Right lung (tissue), 5 donors: ENCODE data around the gene KLHDC7A. TPM values are rescaled to one million over a fixed set of nuclear protein-coding genes. Genes with fewer than 3 reads are reported as not detected.

Source experiments
- DNase-seq, 2 donors: peaks; one replicate each; pipeline ENCODE4 v3.0.0-alpha.2; 2013
- polyA plus RNA-seq, 5 donors: library from polyadenylated mRNA; unstranded; fragments of 120-200 nt; gene quantifications; one replicate each; pipeline versions ENCODE4 v1.2.1 to v1.2.3, GENCODE V29; 2013; ENCODE audit warnings: inconsistent platforms in 1 of 5, low replicate concordance in 1 of 5; ENCODE audit not compliant: insufficient read length in 5 of 5, insufficient read depth in 1 of 5

The KLHDC7A gene
- polyA plus RNA-seq, 5 donors: 0.30 to 1.4 (median 0.93) TPM

DNA sequence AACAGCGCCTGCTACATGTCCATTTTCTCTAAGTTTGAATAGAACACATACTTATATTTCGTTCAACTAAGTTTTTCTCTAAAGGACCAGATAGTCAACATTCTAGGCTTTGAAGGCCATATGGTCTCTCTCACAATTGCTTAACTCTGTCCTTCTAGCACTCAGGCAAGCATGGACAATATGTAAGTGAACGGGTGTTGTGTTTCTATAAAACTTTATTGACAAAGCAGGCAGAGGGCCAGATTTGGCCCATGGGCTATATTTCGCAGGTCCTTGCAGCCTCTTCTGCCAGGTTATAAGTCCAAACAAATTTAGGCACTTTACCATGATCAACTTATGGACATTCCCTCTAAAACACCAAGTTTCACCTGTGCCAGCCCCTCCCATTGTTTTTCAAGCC, 21.1 kb downstream of the KLHDC7A start:
- no peak for DNase-seq

DNA sequence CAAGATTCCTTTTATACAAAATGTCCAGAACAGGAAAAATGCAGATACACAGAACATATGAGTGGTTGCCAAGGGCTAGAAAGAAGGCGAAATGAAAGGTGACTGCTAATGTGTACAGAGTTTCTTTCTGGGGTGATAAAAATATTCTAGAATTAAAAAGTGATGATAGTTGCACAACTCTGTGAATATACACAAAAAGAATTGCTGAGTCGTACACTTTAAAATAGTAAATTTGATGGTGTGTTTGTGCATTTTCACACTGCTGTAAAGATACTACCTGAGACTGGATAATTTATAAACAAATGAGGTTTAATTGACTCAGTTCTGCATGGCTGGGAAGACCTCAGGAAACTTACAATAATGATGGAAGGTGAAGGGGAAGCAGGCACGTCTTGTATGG, 23.9 kb downstream of the KLHDC7A start:
- no peak for DNase-seq

DNA sequence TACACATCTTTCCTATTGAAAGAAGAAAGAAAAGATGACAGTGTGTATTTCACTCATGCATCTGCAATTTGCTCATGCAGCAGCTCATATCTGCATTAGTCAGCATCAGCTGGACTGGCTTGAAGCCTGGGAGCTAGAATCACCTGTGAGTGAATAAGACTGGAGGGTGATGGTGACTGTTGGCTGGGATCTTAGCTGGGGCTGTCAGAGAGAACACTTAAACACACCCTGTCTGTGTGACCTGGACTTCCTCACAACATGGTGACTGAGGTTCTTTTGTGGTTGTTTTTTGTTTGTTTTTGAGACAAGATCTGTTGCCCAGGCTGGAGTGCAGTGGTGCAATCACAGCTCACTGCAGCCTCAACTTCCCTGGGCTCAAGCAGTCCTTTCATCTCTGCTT, 24.9 kb downstream of the KLHDC7A start:
- DNase-seq: no peak

DNA sequence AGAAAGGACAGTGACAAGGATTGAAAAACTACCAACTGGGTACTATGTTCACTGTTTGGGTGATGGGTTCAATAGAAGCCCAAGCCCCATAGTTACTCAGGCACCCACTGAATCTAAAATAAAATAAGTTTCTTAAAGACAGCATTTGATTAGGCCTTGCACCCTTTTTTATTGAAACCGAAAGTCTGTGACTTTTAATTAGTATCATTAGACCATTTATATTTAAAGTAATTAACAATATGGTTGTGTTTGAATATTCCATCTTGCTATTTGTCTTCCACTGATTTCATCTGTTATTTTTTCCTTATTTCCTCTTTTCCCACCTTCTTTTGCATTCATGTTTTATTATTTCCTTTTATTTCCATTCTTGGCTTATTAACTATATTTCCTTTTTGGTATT, 27.4 kb downstream of the KLHDC7A start:
- DNase-seq: no peak

DNA sequence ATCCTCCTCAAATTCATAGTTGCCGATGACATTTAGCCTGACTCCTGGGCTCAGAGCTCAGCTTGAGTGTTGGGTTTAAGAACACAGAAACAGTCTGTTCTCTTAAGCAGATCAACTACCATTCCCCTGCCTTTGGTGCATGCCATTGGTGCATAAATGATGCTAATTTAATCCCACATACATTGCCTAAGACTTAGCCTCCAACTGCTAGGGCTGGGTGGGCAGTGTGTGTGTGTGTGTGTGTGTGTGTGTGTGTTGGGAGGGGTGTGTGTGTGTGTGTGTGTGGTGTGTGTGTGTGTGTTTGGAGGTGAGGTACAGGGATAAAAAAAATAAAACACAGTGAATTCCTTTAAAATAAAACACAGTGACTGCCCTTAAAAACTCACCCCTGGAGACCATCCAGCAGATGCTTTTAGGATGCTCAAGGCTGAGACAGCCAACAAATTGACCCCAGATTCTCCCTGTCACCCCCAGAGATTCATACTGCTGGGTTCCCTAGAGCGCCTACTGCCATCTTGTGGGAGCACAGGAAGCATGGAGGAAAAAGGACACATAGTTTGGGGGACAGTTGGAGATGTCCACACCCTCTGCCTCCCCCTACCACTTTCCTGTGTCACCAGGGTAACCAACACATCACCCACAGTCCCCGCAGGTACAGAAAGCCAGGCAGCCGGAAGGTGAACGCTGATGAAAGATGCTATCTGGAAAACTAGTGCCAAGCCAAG, 30.6 kb downstream of the KLHDC7A start:
- DNase-seq: no peak

DNA sequence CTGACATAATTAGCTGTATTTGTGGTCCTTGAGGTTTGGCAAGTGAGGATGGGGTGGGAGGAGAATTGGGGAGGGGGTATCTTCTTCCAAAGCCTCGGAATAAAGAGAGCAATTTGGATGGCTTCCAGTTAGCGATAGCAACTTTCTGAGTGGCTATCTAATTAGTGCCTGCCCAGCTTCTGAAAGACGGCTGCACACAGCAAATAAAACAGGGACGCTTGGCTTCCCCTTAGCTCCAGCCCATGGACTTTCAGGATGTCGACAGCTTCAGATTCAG, 31.1 kb downstream of the KLHDC7A start:
- no peak for DNase-seq

DNA sequence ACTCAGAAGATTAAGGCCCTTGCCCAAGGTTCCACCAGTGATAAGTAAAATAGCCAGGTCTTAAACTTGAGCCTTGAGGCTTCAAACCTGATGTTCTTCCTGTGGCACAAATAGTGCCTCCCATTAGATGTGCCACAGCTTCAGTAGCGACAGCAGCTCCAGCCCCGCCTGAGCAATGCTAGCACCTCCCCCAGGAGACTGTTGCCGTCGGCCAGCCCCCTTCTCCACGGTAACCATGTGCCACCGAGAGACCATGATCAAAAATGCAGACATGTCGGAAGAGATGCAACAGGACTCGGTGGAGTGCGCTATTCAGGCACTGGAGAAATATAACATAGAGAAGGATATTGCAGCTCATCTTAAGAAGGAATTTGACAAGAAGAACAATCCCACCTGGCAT, 32.2 kb downstream of the KLHDC7A start:
- DNase-seq: no peak

DNA sequence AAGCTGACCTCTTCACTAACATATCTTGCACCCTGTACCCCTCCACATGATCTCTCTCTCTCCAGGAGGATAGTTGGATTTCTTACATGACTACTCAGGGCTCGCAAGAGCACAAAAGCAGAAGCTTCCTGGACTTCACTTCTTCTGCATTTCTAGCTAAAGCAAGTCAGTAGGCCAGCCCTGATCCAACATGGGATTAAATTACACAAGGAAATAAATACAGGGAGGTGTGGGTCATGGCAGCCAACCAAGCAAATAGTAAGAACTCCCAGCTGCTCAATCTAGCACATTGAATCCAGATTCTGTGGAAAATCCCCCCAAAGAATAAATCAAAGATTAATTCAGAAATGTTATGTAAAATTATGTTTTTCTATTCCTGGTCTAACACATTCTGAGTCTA, 33.3 kb downstream of the KLHDC7A start:
- DNase-seq: peak in 1 of 2 donors; percentile 6

DNA sequence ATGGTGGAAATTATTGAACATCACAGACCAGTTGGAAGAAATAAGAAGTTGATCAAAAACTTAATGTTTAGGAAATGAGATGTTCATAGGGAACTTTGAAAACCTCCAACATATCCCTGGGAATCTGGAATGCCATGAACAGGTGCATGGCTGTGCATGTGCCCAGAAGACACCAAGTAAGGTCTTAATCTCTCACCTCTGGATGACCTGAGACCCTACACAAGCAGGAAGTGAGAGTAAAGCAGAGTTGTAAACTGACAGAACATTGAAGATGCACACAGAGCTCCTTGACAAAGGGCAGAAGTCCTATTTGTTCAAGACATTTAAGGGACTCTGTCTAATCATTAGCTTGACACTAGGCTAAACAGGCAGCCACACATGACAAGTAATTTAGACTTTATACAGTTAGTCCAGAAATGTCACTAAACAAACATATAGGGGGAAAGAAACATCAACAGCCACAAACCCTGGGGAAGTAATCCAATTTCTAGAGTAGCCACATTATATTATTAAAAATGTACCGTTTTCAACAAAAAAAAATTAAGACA, 34.5 kb downstream of the KLHDC7A start:
- DNase-seq: no peak

DNA sequence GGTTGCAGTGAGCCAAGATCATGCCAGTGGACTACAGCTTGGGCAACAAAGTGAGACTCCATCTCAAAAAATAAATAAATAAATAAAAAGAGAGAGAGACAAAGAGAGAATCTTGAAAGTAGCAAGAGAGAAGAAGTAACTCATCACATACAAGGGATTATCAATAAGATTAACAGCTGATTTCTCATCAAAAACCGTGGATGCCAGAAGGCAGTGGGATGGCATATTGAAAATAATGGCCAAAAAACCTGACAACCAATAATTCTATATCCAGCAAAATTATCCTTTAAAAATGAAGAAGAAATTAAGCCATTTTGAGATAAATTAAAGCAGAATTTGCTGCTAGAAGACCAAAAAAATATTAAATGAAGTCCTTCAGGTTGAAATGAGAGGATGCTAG, 35.7 kb downstream of the KLHDC7A start:
- DNase-seq: no peak

DNA sequence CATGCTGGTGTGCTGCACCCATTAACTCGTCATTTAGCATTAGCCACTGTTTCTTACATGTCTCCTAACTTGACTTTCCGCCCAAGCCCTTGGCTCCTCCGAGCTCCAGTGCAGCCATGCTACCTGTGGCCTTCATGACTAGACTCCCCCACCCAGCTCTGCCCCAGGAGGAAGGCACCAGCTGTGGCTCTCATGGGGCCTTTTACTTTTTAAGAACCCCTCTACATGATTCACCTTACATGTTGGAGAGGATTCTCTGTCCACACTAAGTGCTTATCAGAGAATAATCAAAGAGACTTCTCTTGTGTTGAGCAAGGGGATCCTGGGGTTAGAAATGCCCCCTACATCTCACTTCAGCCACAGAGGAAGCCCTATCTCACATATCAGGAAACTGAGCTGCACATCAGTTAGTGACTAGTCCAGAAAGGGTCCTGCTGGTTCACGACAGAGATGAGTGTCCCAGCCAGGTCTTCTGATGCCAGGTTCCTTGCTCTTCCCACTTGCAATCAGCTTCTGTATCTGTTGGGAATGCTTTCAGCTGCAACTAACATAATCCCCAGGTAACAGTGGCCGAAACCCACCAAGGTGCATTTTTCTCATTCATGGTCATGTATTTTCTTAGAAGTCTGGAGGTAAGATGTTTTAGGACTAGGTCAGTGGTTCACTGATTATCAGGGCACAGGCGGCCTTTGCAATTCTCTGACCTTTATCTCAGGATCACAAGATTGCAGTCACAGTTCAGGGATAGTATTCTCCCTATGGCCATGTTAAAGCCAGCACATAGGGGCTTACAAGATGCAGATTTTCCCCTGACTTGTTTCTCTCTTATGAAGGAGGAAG, 45.9 kb downstream of the KLHDC7A start:
- no peak for DNase-seq

DNA sequence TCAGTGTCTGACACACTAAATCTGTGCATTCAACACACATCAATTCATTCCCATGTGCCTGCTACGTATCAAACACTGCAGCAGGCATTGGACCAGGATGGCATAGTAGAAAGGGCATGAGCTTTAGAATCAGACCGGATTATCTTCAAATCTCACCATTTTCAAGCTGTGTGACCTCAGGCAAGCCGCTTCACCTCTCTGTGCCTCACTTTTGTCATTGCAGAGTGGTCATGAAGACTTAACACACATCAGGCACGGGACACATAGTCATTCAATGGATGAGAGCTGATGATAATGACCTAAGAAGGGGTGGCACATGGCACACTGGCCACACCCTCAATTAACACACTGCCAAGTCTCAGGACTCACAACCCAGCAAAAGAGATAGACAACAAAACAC, 46.8 kb downstream of the KLHDC7A start:
- no peak for DNase-seq

DNA sequence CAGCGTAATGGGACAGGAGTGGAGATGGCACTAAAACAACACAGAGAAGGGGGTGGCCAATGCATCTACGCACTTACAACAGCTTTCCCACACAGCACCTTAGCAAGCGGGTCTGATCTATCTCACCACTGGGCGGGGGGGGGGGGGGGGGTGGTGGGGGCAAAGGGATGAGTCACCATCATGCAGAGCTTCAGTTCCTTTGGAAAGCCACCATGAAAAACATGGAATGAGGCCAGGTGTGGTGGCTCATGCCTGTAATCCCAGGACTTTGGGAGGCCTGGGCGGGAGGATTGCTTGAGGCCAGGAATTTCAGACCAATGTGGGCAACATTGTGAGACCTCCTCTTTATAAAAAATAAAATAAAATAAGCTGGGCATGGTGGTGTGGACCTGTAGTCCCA, 47.2 kb downstream of the KLHDC7A start:
- DNase-seq: no peak

DNA sequence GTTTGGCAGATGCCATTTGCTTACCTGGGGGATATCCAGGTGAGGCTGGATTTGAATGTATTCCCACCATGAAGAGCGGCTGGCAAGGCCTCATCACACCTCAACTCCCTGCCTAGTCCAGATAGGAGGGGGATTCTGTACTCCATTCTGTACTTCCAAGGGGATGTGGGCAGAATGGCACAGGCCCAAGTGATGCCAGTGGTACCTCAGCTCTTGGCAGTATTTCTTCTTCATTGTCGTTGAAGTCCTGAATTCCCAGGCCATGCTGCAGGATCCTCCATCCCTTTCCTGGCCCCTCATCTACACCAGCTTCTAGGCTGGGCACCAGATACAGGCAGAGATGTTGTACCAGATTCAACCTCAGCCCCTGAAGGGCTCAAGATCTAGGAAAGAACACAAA, 47.9 kb downstream of the KLHDC7A start:
- no peak for DNase-seq

DNA sequence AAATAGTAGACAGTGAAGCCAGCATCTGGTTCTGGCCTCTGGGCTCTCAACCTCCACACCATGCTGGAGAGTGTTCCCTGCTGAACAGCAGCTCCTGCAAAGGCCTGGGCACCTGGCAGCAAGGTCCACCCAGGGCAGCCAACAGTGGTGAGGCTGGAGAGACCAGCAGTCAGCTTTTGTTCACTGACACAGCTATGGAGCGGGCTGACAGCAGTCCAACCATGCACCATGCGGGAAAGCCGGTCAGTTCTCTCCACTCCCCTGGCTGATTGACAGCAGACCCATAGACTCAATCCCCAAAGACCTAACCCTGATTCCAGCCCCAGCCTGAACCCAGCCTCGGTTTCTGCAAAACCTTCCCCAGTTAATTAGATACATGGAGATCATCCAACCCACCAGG, 49.0 kb downstream of the KLHDC7A start:
- no peak for DNase-seq

DNA sequence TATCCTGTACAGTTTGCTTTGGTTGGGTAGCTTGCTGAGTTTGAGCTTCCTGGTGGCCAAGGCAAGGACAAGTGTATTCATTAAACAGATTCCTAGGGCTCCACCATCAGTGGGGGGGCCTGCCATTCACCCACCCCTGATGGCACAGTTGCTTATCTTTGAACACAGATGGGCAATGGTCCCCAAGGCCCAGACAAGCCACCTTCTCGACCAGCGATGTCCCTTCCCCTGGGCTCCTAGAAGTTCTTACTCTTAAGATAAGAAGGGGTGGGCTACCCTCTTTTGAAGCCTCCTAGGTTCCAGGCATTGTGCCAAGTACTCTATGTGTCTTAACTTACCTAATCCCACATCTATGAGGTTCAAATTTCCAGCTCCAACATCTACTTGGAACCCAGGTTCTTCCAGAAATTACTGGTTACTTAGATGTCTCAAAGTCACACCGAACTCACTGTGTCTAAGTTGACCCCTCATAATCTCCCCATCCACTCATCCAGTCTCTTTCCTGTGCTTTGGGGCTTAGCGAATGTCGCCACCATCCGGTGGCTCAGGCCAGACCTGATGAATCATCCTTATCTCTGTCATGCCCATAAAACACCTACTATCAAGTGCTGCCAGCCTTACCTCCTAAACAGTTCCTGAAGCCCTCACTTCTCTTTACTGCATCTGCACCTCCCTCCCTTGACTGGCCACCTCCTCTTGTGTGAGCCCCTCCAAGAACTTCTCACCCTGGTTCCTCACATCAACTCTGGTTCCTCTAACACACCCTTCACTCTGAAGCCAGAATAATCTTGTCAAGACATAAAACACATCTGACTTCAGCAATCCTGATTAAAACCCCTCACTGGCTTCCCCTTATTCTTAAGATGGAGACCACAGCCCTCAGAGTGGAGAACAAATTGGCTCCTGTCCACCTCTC, 50.1 kb downstream of the KLHDC7A start:
- no peak for DNase-seq

DNA sequence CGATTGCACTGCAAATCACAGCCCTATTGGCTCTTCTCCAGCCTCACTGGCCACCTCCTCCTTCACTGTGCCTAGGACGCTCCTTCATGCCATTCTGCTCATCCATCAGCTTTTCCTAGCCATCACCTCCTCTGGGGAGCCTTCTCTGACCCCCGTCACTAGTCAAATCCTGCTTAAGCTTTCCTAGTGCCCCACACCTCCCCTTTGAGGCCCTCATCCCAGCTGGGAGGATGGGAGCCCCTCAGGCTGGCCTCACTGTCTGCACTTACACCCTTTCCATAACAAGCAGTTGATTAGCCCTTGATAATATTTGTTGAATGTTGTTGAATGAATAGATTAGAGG, 50.7 kb downstream of the KLHDC7A start:
- DNase-seq: no peak

DNA sequence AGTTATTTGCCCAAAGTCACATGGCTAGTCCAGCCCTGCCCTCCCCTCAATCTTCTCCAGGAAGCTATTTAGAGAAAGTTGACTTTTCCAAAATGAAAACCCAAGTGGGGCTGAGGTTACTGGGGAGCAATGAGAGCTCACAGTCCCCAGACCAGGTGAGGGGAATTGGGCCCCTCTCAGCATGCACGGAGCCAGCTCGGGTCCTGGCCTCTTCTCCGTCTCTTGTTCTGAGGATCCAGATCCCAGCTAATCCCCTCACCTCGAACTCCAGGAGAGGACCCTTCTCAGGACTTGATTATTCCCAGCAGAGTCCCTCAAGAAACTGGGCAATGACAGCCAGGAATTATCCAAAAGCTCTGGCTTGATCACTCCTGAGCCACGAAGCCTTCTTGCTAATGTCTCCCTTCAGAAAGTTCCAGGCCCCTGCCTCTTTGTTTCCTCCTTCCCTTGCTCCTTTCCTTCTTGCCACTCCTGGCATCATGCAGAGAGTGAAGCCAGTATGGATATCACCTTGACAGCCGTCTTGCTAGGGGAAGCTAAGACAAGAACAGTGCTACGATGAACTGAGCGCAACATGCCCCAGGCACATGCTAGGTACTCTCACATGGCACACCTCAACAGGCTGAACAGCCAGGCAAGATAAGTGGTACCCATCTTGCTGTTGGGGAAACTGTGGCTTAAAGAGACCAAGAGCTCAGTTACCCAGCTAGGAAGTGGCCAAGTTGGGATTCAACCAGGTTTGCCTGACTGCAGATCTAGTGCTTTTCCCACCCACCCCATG, 51.9 kb downstream of the KLHDC7A start:
- no peak for DNase-seq

DNA sequence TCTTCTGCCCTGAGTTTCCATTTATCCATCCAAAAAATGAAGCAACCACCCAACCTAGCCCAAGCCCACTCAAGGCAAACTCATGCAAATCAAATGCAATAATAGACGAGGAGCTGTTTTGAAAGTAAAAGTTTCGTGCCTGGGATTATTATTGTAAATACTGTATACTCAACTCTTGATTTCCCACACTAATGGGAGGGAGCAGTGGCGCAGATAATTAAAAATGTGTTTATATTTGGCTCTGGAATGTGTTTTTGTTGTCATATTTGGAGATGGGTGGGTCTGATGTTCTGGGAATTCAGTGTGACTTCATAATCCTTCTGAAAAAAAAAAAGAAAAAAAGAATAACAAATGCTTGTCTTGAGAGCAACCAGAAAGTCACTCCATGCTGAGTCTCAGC, 52.5 kb downstream of the KLHDC7A start:
- no peak for DNase-seq

DNA sequence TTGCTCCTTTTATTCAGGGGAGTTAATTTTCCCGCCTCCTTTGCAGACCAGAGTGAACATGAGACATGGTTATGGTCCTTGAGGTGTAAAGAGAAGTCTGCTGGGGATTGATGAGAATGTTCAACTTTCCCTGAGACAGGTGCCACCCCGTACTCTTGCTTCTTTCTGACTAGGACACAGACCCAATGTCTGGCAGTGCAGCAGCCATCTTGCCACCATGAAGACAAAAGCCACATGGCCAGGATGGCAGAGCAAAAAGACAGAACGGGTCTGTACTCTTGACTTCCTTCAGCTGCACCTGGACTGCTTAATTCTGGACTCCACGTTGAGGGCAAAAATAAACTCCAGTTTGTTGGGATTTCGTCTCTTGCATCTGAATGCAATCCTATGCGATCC, 54.1 kb downstream of the KLHDC7A start:
- DNase-seq: no peak
